ENCODE measurements around the gene BFSP1.

BFSP1 gene

GRCh38 chr20:17530716-17531664 lies at the start of gene BFSP1:
Gene BFSP1 (minus strand): TSS chr20:17531379. CDS start chr20:17531329, 50 bp downstream.
- DNase-seq (ENCODE audit: low spot score): no peak

GRCh38 chr20:17580895-17581294 lies 49.7 kb upstream of the BFSP1 start:
- DNase-seq (ENCODE audit: low spot score): no peak

GRCh38 chr20:17579369-17580039 lies 48.3 kb upstream of the BFSP1 start:
- DNase-seq (ENCODE audit: low spot score): no peak

DNA sequence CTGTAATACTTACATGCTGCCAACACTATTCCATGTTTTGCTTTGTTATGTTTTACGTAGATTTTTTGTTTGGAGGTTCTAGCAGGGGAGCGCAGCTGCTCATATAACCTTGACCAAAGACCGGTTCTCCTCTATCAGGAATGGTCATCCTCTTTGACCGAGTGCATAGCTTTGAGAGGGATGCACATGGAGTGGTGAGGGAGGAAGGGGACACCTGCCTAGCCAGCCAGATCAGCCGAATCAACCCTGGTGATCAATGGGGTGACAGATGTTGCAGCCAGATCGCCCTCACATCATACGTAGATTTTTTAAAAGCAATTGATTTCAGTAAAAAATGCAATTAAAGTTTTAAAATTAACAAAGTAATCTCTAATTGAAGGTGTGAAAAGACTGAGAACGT lies 45.0 kb upstream of the BFSP1 start:
- no peak for DNase-seq (ENCODE audit: low spot score)

DNA sequence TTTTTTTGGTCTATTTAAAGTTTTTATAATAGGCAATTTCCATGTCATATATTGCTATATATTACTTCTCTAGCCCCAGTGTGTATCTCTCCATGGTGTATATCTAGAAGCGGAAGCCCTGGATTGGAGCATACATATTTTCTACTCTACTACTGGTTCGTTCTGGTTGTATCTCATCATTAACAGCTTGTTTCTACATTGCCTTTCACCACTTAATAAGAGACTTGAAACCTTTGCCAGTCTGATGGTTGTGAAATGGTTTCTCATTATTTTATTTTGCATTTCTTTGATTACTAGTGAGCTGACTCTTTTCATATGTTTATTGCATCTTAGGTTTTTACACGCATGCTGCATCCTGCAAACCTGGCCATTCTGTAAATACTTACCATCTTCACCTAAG lies 42.3 kb upstream of the BFSP1 start:
- DNase-seq (ENCODE audit: low spot score): no peak

DNA sequence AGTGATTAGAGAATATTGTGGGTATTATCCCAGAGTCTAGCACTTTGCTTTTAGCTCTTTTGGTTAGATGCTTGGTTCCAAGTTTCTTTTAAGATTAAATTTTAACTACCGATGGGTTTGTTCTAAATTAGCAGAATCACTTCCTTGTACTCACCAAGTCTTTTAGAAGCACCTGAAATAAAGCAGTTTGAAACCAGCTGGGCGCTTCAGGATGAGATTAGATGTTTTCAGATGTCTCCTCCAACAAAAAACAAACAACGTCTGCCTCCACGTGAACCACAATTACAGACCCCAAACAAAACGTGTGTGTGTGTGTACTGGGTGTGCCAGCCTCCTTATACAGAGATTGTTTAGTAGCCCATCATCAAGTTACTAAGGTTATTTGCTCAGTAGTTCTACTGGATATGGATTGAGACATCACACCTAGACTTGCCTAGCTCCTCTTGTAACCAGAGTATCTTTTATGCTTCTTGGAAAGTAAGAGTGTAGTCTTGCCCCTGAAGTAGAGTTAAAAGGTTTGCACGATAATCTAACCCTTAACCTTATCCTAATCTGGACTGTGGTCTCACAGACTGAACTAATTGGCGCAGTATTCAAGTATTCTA lies 41.0 kb upstream of the BFSP1 start:
- no peak for DNase-seq (ENCODE audit: low spot score)

GRCh38 chr20:17571153-17571527 lies 40.0 kb upstream of the BFSP1 start:
- DNase-seq (ENCODE audit: low spot score): no peak

DNA sequence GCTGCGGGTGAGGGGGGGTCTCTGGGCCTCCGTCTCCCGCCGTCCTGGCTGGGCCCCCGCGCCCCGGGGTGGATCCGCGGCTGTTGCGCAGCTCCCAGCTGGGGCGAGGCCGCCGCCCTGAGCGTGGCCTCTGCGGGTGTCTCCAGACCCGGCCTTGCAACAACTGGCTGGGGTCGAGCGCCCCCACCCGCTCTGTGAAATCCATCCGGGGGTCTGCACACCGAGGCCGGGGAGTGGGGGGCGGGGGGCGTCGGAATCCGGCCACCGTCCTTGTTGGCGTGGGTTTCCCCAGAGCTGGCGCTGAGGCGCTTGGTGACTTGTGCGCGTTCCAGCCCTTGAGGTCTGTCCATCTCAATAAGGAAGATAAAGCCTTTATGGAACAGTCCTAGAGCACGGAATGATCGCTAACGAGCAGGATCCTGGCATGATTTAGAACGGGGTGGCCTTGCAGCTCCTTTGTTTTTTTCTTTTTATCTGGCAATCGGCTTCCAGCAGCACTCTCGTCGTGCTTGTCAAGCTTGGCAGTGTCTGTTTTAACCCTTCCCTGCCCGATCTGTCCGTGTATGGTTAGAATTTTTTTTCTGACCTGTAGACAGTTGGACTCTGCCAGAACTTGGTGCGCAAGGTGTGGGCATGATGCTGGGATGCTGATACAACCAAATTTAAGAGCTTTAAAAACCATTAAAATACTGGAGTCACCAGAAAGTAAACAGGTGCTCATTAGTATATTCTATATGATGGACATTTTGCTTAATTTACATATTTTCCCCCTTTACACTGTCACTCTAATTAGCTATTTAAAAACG lies 39.4 kb upstream of the BFSP1 start:
- peak; percentile 30 for DNase-seq (ENCODE audit: low spot score)

- DNase-seq (ENCODE audit: low spot score): peak; percentile 81
These were observed 38.6 kb upstream of the BFSP1 start, which contains the start of gene DSTN for GRCh38 chr20:17569616-17570346. Gene DSTN (plus strand): TSS chr20:17570075. CDS start chr20:17570209, 134 bp downstream.

DNA sequence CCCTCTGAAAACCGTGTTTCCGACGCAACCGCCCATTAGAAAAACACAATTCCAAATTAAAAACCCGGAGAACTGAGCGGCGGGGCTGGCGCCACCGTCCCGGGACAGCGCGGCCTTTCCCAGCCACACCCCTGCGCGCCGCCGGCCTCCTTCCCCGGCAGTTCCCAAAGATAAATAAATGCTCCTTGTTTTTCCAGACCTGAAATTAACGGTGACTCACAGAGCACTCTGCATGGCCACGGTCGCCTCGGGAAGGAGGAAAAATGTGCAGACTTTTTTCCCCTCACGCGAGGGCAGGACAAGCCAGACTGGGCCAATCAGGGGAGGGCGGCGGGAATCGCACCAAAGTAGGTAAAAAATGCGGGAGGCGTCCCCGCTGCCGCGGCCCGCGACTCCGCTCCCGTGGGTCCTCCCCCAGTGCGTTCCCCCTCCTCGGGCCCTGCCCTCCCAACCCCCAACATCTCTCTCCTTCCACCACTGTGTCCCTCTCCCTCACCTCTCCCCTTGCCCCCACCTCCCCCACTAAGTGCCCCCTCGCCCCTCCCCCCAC lies 37.9 kb upstream of the BFSP1 start:
- DNase-seq (ENCODE audit: low spot score): peak; percentile 14

DNA sequence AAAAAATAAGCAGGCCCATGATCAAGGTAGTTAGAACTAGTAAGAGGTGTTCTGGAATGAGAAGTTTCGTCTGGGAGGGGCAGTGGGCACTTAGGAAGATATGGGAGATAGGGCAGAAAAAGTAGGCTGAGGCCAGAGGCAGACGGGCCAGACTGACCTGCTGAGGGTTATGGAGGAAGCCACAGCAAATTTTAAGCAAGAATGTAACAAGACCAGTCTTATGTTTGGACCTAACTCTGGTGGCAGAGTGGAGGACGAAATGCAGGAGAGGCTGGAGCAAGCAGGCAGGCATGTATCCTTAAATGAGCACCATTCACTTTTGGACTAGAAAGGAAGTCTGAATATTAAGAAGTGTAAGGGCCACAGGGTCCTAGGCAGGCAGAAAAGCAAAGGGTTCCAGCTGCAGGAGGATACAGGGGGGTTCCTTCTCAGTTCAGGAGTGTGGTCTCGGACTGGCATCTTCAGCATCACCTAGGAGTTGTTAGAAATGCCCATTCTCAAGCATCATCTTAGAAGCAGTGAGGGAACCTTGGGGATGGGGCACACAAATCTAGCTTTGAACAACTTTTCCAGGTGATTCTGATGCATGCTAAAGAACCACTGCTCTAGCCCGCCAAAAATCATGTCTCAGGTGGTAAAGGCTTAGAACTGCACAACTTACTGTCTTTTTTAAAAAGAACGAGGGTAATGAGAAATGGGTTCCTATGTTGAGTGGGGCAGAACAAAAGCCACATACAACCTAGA lies 37.0 kb upstream of the BFSP1 start:
- DNase-seq (ENCODE audit: low spot score): no peak

GRCh38 chr20:17566345-17566744 lies 35.2 kb upstream of the BFSP1 start:
- no peak for DNase-seq (ENCODE audit: low spot score)

DNA sequence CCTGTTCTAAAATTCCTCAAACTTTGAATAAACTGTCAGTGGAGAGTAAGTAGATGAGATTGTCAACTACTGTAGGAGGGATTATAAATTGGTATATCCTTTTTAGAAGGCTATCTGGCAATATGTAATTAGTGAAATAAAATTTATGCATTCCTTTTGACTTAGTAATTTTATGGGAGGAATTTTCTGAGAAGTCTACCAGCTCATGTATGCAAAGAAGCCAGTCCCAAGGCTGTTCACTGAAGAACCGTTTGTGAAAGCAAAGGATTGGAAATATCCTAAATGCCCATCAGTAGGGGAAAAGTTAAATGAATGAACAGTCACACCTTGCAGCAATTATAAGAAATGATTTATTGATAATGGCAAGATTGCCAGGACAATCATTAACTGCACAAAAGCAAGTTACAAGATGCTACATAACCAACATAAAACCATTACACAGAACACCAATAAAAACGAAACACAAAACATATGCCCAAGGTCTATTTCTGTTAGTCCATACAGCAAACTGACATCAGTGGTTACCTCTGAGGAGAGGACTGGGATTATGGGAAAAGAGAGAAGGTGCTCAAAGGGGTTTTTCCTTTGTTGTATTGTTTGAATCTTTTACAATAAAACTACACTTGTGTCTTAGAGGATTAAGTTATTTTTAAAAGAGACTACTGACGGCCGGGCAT lies 34.1 kb upstream of the BFSP1 start:
- no peak for DNase-seq (ENCODE audit: low spot score)

DNA sequence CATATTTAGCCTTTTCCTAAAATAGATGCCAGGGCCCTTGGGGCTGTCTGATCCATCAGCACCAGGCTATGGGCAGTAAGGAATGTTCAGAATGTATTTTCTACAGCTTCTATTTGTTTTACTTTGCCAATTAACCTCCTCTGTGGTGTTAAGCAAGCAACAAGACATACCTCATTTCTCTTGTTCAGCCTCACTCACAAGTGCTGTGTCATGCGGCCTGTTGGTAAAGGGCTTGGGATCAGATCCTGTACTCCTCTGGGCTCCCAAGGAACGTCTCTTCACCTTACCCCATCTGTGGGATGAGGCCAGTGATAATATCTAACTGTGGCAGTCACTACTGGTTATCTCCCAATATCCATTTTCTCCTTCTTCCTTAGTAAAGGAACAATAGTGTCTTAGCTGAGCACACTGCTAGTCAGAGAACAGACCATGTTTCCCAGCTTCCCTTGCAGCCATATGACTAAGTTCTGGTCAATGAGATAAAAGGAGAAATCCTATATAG lies 31.7 kb upstream of the BFSP1 start:
- DNase-seq (ENCODE audit: low spot score): no peak

DNA sequence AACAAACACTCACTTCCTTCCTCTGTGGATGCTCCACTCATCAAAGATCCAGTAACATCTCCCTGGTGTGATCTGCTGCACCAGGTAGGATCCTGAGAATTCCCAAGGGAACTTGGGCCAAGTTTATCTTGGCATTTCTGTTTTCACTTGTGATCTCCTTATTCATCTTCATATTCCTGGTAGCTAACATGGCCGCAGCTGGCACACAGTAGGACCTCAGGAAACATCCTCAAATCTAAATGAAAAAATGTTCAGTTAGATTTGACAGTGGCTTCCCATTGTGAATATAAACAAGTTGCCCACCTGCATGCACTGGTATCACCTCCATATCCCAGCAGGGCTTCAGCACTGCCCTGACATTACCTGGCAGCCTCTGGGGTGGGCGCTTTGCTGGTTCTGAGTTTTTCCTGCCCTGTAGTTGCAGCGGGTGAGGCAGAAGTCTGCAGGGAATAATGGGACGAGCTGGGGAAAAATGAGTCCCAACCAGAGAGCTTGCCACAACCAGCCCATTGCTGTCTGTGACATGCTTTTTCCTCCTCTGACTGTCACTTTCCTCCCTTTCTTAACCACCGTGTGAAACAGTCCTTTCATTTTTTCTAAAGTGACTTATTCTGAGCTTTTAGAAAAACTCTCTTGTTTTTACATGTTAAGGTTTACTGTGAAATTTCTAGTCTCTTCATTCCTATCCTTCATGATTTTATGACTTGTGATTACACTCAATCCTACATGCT lies 29.3 kb upstream of the BFSP1 start:
- DNase-seq (ENCODE audit: low spot score): no peak

DNA sequence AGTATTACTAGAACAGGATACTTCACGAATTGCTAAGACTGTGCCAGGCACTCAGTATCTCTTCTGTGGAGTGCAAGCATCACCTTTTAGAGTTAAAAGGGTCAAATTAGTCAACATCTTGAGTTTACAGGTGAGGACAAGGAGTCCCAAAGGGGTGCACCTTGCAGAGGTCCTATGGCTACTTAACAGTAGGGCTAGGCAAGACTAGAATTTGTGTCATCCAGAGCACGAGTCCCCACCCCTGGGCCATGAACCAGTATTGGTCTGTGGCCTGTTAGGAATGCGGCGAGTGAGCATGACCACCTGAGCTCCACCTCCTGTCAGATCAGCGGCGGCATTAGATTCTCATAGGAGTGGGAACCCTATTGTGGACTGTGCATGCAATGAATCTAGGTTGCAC lies 28.2 kb upstream of the BFSP1 start:
- DNase-seq (ENCODE audit: low spot score): no peak

DNA sequence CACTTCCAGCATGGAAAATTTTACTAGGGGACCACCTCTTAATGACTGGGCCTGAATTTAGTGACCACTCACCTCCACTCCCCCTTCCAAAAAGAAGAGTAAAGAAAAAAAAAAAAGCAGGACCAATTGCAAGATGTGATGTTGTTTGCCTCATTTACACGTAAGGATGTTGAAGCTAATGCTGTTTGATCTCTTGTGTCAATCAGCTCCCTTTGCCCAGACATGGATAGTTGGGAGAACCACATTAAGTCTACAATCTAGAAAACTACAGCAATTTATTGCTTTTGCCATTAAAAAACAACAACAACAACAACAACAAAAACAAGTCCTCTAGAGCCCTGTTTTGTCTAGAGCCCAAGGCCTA lies 27.7 kb upstream of the BFSP1 start:
- no peak for DNase-seq (ENCODE audit: low spot score)

- DNase-seq (ENCODE audit: low spot score): no peak
These were observed 27.2 kb upstream of the BFSP1 start for GRCh38 chr20:17558154-17558940.

Measured in hematopoietic multipotent progenitor cell treated with erythropoietin and hydrocortisone succinate and interleukin-3 and kit ligand, for 17 days (in vitro differentiated cells).